HG02588 (cell line): ENCODE results near the gene SPATA2.
"Not testable (repeated sequence)": the region's sequence is repeated elsewhere in the genome, so short reads cannot be mapped to it uniquely, and the experiment has no call there.

ENCODE experiments used
- ATAC-seq: cut with Tn5 transposase; IDR thresholded peaks from one replicate; pipeline ENCODE4 v1.9.1; 2021; ENCODE audit warnings: mild to moderate bottlenecking, moderate library complexity; ENCODE audit not compliant: unreplicated experiment

Gene SPATA2

GRCh38 chr20:49861232-49861631 lies 54.1 kb downstream of the SPATA2 start:
- not testable (repeated sequence) for ATAC-seq

DNA sequence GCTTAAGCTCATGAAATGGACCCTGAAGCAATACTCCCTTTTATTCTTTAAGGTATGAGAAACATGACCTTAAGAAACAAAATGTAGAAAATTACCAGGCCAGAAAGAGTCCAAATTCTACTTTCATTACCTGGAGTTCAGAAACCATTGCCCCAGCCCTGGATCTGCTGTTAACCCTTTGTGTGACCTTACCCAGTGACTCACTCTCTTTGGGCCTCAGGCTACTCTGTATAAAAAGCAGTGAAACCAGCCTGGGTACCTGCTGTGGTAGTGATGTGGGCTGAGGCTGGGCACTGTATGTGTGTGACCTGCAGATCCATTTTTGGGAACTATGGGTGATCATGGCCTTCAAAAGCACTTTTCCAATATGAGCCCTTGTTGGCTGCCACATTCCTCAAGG lies 55.5 kb downstream of the SPATA2 start:
- ATAC-seq: no peak

GRCh38 chr20:49859011-49859410 lies 56.3 kb downstream of the SPATA2 start:
- no peak for ATAC-seq

GRCh38 chr20:49858076-49858585 lies 57.2 kb downstream of the SPATA2 start:
- ATAC-seq: no peak

DNA sequence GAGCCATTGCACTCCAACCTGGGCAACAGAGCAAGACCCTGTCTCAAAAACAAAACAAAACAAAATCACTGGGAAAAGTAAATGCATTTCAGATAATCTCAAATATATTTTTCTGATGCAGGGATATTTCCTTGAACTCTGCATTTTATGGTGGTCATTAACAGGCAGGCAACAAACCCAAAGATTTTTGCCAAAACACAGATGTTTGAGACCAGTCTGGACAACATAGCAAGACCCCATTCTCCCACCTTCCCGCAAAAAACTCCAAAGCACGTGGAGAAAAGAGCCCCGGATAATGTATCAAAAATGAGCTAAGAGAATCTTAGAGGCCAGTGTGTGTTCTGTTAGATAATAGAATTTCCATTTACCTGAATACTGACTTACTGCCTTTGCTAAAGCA lies 58.4 kb downstream of the SPATA2 start:
- no peak for ATAC-seq

GRCh38 chr20:49854190-49854875 lies 61.0 kb downstream of the SPATA2 start:
- ATAC-seq: no peak

- ATAC-seq: no peak
Observed at GRCh38 chr20:49853640-49854039, 61.7 kb downstream of the SPATA2 start.
